CD4-positive, alpha-beta memory T cell (primary cell): ENCODE measurements around the gene ACO1. TPM values are rescaled to one million over a fixed set of nuclear protein-coding genes. Genes with fewer than 3 reads are reported as not detected.
"Not testable (repeated sequence)": the region's sequence is repeated elsewhere in the genome, so short reads cannot be mapped to it uniquely, and the experiment has no call there.

Experiments used
- CTCF ChIA-PET: fragments of 350-600 bp; sonication (Branson Sonifier 250); formaldehyde crosslinking; loops from one replicate; lab custom pipeline; 2021; ENCODE audit warnings: inconsistent platforms; ENCODE audit not compliant: partially characterized antibody; lab: Charles Lee
- POLR2A ChIA-PET: fragments of 350-600 bp; sonication (Branson Sonifier 250); formaldehyde crosslinking; loops from one replicate; lab custom pipeline; 2021; ENCODE audit not compliant: partially characterized antibody; lab: Charles Lee
- DNase-seq, 5 donors: peaks; one replicate each; pipeline versions ENCODE4 v3.0.0 to v3.0.0-alpha.2; 2020 to 2022; ENCODE audit warnings: mixed read lengths in 1 of 5
- H3K27ac ChIP-seq: one replicate; pipeline ENCODE4 v1.7.0; 2013; ENCODE audit warnings: low read depth, low read length
- H3K27me3 ChIP-seq: 2 replicates; pipeline ENCODE4 v1.7.0; 2013; ENCODE audit warnings: mild to moderate bottlenecking, low read length, moderate library complexity; ENCODE audit not compliant: insufficient read depth
- H3K36me3 ChIP-seq: 2 replicates; pipeline ENCODE4 v1.7.0; 2013; ENCODE audit warnings: mild to moderate bottlenecking, low read length, moderate library complexity; ENCODE audit not compliant: insufficient read depth
- H3K4me1 ChIP-seq: 2 replicates; pipeline ENCODE4 v1.7.0; 2013; ENCODE audit warnings: mild to moderate bottlenecking, low read length, moderate library complexity; ENCODE audit not compliant: insufficient read depth
- H3K4me3 ChIP-seq, 2 donors: one replicate each; pipeline ENCODE4 v1.7.0; 2013; ENCODE audit warnings: low read length in 2 of 2, mild to moderate bottlenecking in 1 of 2
- H3K9me3 ChIP-seq, 2 donors: one replicate each; pipeline ENCODE4 v1.7.0; 2013; ENCODE audit warnings: low read length in 2 of 2, control low read depth in 1 of 2; ENCODE audit not compliant: control insufficient read depth in 1 of 2
- H3K27ac Mint-ChIP-seq, 7 donors: one replicate each; pipeline ENCODE4 v1.8.0; 2020 to 2021; ENCODE audit warnings: mixed read lengths in 7 of 7, mild to moderate bottlenecking in 6 of 7, inconsistent platforms in 3 of 7, moderate library complexity in 3 of 7
- H3K27me3 Mint-ChIP-seq, 2 donors: one replicate each; pipeline ENCODE4 v1.8.0; 2020 to 2021; ENCODE audit warnings: mixed read lengths in 2 of 2
- H3K36me3 Mint-ChIP-seq, 2 donors: one replicate each; pipeline ENCODE4 v1.8.0; 2020 to 2021; ENCODE audit warnings: mixed read lengths in 2 of 2, inconsistent platforms in 1 of 2, mild to moderate bottlenecking in 1 of 2
- H3K4me1 Mint-ChIP-seq, 4 donors: one replicate each; pipeline ENCODE4 v1.8.0; 2020 to 2021; ENCODE audit warnings: mixed read lengths in 4 of 4, mild to moderate bottlenecking in 1 of 4
- H3K4me3 Mint-ChIP-seq, 8 donors: one replicate each; pipeline ENCODE4 v1.8.0; 2020 to 2021; ENCODE audit warnings: mixed read lengths in 8 of 8, mild to moderate bottlenecking in 7 of 8, moderate library complexity in 6 of 8, inconsistent platforms in 3 of 8
- H3K9me3 Mint-ChIP-seq, 8 donors: one replicate each; pipeline ENCODE4 v1.8.0; 2020 to 2021; ENCODE audit warnings: mixed read lengths in 8 of 8, mild to moderate bottlenecking in 5 of 8, inconsistent platforms in 3 of 8, moderate library complexity in 1 of 8
- intact Hi-C: fragments of 100-400 bp; cut with micrococcal nuclease; formaldehyde crosslinking; loops from one replicate; pipeline ENCODE4 v1.15.1; 2023
- polyA plus RNA-seq, 2 donors: library from polyadenylated mRNA; unstranded; fragments of 300-500 nt; fragmentation: Illumina TruSeq; gene quantifications; one replicate each; pipeline ENCODE4 v1.2.3, GENCODE V29; 2021
- total RNA-seq, 2 experiments: library from RNA; stranded (reverse); gene quantifications; one replicate each; pipeline ENCODE4 v1.2.3, GENCODE V29; 2021

Gene ACO1
- total and polyA plus RNA-seq, 4 experiments from 2014 or later, result 7.9 to 11.9 (median 9.2) TPM

DNA sequence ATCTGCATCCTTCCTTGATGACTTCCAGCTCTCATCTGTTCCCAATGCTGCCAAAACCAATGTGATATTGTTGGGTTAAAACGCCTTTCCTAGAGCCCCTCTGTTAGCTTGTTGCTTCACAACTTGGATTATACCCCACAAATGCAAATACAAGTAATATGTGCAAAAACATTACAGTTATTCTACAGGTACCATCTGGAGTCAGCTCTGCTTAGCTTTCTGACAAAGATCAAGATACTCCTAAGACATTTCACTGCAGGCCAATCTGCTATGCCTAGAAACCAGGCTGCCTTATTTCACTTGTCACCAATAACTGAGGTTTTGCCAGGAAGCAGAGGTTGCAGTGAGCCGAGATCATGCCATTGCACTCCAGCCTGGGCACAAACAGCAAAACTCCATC lies 36.9 kb upstream of the ACO1 start:
- Histone ChIP-seq H3K27me3 (no peaks in the 10 kb centered on the region), H3K9me3 (no peaks in the 10 kb centered on the region), H3K4me1 (peaks cover 18% of the 10 kb centered on the region), H3K4me3 (no peak overlapping the region), H3K27ac (no peak overlapping the region), H3K36me3 (no peaks in the 10 kb centered on the region)
- POLR2A ChIA-PET, result no interaction called here
- Mint-ChIP-seq H3K27me3 (peaks cover 0 to 3% of the 10 kb centered on the region in 2 donors), H3K4me3 (no peak overlapping the region), H3K4me1 (peaks cover 2 to 22% (median 18%) of the 10 kb centered on the region in 4 donors), H3K27ac (no peak overlapping the region), H3K36me3 (no peaks in the 10 kb centered on the region), H3K9me3 (no peaks in the 10 kb centered on the region)
- intact Hi-C loops, result no loop called here
- CTCF ChIA-PET, result no interaction called here
- no peak for DNase-seq

GRCh38 chr9:32348106-32348695 lies 36.2 kb upstream of the ACO1 start:
- Histone ChIP-seq H3K36me3 (no peaks in the 10 kb centered on the region), H3K4me1 (peaks cover 17% of the 10 kb centered on the region), H3K27ac (no peak overlapping the region), H3K27me3 (no peaks in the 10 kb centered on the region), H3K4me3 (no peak overlapping the region), H3K9me3 (no peaks in the 10 kb centered on the region)
- ChIA-PET CTCF (no interaction called here), POLR2A (no interaction called here)
- no peak overlapping the region for H3K27ac Mint-ChIP-seq
- DNase-seq, result no peak
- peaks cover 0 to 3% of the 10 kb centered on the region in 2 donors for H3K27me3 Mint-ChIP-seq
- intact Hi-C loops, result no loop called here
- peaks cover 2 to 21% (median 15%) of the 10 kb centered on the region in 4 donors for H3K4me1 Mint-ChIP-seq
- no peaks in the 10 kb centered on the region for H3K36me3 Mint-ChIP-seq
- no peak overlapping the region for H3K4me3 Mint-ChIP-seq
- no peaks in the 10 kb centered on the region for H3K9me3 Mint-ChIP-seq

DNA sequence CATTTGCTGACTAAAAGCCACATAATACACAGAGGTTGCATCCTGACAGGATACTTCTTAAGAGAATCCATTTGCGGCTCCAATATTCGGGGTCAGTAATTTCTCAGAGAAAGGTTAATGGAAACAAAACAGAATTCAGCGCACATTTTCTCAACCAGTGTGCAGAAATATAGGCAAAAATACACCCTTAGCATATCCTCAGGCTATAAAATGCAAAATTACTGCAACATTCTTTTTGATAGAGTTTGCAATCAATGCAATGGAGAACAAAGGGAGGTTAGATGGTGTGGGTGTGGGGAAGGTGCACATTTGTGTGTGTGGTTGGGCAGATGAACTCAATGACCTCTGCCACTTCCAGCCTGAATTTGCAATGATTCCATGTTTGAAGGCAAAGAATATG lies 35.4 kb upstream of the ACO1 start:
- no peak overlapping the region for H3K4me3 Mint-ChIP-seq
- peaks cover 9% of the 10 kb centered on the region for H3K4me1 ChIP-seq
- H3K9me3 Mint-ChIP-seq, result no peaks in the 10 kb centered on the region
- H3K4me3 ChIP-seq, result no peak overlapping the region
- H3K27ac Mint-ChIP-seq, result no peak overlapping the region
- no peaks in the 10 kb centered on the region for H3K27me3 ChIP-seq
- DNase-seq, result no peak
- H3K27ac ChIP-seq, result no peak overlapping the region
- ChIA-PET CTCF (no interaction called here), POLR2A (no interaction called here)
- H3K4me1 Mint-ChIP-seq, result peaks cover 1 to 13% (median 9%) of the 10 kb centered on the region in 4 donors
- intact Hi-C loops, result no loop called here
- no peaks in the 10 kb centered on the region for H3K36me3 Mint-ChIP-seq
- H3K9me3 ChIP-seq, result no peaks in the 10 kb centered on the region
- H3K27me3 Mint-ChIP-seq, result peaks cover 0 to 3% of the 10 kb centered on the region in 2 donors
- H3K36me3 ChIP-seq, result no peaks in the 10 kb centered on the region

DNA sequence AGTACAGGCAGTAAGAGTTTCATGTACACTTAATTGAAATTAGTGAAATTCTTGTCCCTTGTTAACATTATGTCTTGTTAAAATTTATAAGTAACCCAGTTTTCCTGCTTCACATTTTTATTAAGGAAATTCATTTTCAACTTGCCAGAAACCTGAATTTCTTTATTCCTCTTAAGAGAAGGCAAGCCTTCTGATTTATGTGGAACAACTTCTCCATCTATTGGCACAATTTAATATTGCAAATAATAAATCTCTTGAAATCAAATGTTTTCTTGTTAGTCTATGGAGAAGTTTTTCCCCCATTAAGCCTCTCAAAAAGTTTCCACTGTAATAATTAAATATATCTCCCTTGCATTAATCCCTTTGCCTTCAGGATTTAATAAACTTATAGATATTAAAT lies 33.8 kb upstream of the ACO1 start:
- H3K9me3 Mint-ChIP-seq, result no peaks in the 10 kb centered on the region
- no peak overlapping the region for H3K27ac Mint-ChIP-seq
- ChIA-PET POLR2A (no interaction called here), CTCF (no interaction called here)
- DNase-seq, result peak in 4 of 5 donors; percentile 4 to 20 (median 12)
- Histone ChIP-seq H3K27ac (no peak overlapping the region), H3K36me3 (no peaks in the 10 kb centered on the region), H3K9me3 (no peaks in the 10 kb centered on the region), H3K4me3 (no peak overlapping the region), H3K27me3 (no peaks in the 10 kb centered on the region), H3K4me1 (no peaks in the 10 kb centered on the region)
- H3K27me3 Mint-ChIP-seq, result peaks cover 0 to 3% of the 10 kb centered on the region in 2 donors
- intact Hi-C loops, result loop anchor here (1.0 kb wide), 1 partner anchor 1230 kb away; no protein-coding TSS in a partner anchor
- no peak overlapping the region for H3K4me3 Mint-ChIP-seq
- no peaks in the 10 kb centered on the region for H3K36me3 Mint-ChIP-seq
- no peaks in the 10 kb centered on the region for H3K4me1 Mint-ChIP-seq

- Histone ChIP-seq H3K9me3 (no peaks in the 10 kb centered on the region), H3K4me1 (no peaks in the 10 kb centered on the region), H3K36me3 (no peaks in the 10 kb centered on the region), H3K27ac (no peak overlapping the region), H3K27me3 (no peaks in the 10 kb centered on the region), H3K4me3 (no peak overlapping the region)
- Mint-ChIP-seq H3K9me3 (no peaks in the 10 kb centered on the region), H3K36me3 (no peaks in the 10 kb centered on the region), H3K27ac (no peak overlapping the region), H3K4me3 (no peak overlapping the region), H3K27me3 (peaks cover 0 to 3% of the 10 kb centered on the region in 2 donors), H3K4me1 (no peaks in the 10 kb centered on the region)
- intact Hi-C loops, result no loop called here
- POLR2A ChIA-PET, result no interaction called here
- DNase-seq, result no peak
- CTCF ChIA-PET, result no interaction called here
Observed at GRCh38 chr9:32351845-32352244, 32.6 kb upstream of the ACO1 start.

GRCh38 chr9:32353476-32353875 lies 31.0 kb upstream of the ACO1 start:
- intact Hi-C loops, H3K9me3 Mint-ChIP-seq, H3K4me3 ChIP-seq, H3K36me3 ChIP-seq, H3K27me3 Mint-ChIP-seq, DNase-seq, H3K4me3 Mint-ChIP-seq, H3K27me3 ChIP-seq, H3K4me1 ChIP-seq, H3K27ac Mint-ChIP-seq, H3K4me1 Mint-ChIP-seq, POLR2A ChIA-PET, H3K27ac ChIP-seq, H3K36me3 Mint-ChIP-seq, H3K9me3 ChIP-seq, CTCF ChIA-PET: not testable (repeated sequence)

- no peaks in the 10 kb centered on the region for H3K4me1 Mint-ChIP-seq
- Histone ChIP-seq H3K9me3 (no peaks in the 10 kb centered on the region), H3K27ac (no peak overlapping the region), H3K36me3 (no peaks in the 10 kb centered on the region), H3K4me3 (no peak overlapping the region), H3K27me3 (no peaks in the 10 kb centered on the region), H3K4me1 (no peaks in the 10 kb centered on the region)
- intact Hi-C loops, result no loop called here
- DNase-seq, result no peak
- peaks cover 15% of the 10 kb centered on the region in 2 donors for H3K27me3 Mint-ChIP-seq
- H3K27ac Mint-ChIP-seq, result no peak overlapping the region
- POLR2A ChIA-PET, result no interaction called here
- H3K36me3 Mint-ChIP-seq, result no peaks in the 10 kb centered on the region
- H3K4me3 Mint-ChIP-seq, result no peak overlapping the region
- H3K9me3 Mint-ChIP-seq, result no peaks in the 10 kb centered on the region
- CTCF ChIA-PET, result no interaction called here
Observed at GRCh38 chr9:32359452-32359851, 25.0 kb upstream of the ACO1 start.
